Adrenal gland (tissue), 5 donors: Measurements from ENCODE around the gene LRRTM1.

Source experiments
- CTCF ChIP-seq, 6 experiments: fragments of 450-650 bp in 4 of 6; fragments of 200-600 bp in 2 of 6; sonication (generic) in 1 of 6; IDR thresholded peaks; 1 replicate in 5 of 6; 2 replicates in 1 of 6; pipeline versions ENCODE4 v1.5.1 to v1.8.0; 2016 to 2021; ENCODE audit warnings: antibody characterized with exemption in 6 of 6, mild to moderate bottlenecking in 2 of 6, moderate library complexity in 1 of 6
- POLR2A ChIP-seq, 2 donors: fragments of 450-650 bp; IDR thresholded peaks; one replicate each; pipeline ENCODE4 v1.6.1; 2017; ENCODE audit warnings: antibody characterized with exemption in 2 of 2, mild to moderate bottlenecking in 2 of 2, moderate library complexity in 1 of 2
- donor health status: DM: no; HTN: no; CAD: no.

DNA sequence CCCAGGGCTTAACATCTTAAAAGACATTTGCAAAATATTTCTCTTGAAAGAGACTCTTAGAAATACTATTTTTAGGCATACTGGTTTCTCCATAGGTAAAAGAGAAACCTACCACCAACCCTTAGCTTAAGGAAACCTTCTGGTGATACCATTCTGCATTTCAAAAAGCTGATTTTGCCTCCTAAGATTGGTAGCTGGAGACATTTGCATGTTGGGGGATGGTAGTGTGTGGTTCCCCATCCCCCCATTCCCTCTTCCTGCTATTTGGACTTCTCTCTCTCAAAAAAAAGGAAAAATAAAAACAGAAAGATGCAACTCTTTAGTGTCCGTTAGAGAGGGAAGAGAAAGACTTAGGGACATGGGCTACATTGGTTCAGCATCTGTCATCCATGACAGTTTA, 4.2 kb downstream of the LRRTM1 start:
- TF ChIP-seq CTCF (IDR thresholded peaks at IDR 0.05) (no peak), POLR2A (IDR thresholded peaks at IDR 0.05) (no peak)
